HepG2 (cell line): Measurements from ENCODE around the gene MCFD2. TPM values are rescaled to one million over a fixed set of nuclear protein-coding genes. Genes with fewer than 3 reads are reported as not detected.

Experiments
- CHCHD3 ChIP-seq: sonication (generic); formaldehyde crosslinking; IDR thresholded peaks from 2 replicates; pipeline ENCODE4 v1.8.0; 2022; ENCODE audit warnings: mild to moderate bottlenecking, missing genetic modification reagents, moderate library complexity
- DRAP1 ChIP-seq: IDR thresholded peaks from 2 replicates; pipeline ENCODE4 v1.6.1; 2016; ENCODE audit warnings: missing genetic modification reagents, missing compliant biosample characterization
- FOSL2 ChIP-seq: sonication (generic); formaldehyde crosslinking; IDR thresholded peaks from 2 replicates; pipeline ENCODE4 v1.4.0; 2020; ENCODE audit warnings: missing genetic modification reagents
- HOMEZ ChIP-seq: IDR thresholded peaks from 2 replicates; pipeline ENCODE4 v1.6.1; 2016; ENCODE audit warnings: low read depth
- KDM5B ChIP-seq: sonication (generic); formaldehyde crosslinking; IDR thresholded peaks from 2 replicates; pipeline ENCODE4 v1.4.0; 2020; ENCODE audit warnings: missing genetic modification reagents, mild to moderate bottlenecking, borderline replicate concordance
- MEIS1 ChIP-seq: sonication (generic); formaldehyde crosslinking; IDR thresholded peaks from 2 replicates; pipeline ENCODE4 v1.9.0; 2021; ENCODE audit warnings: mild to moderate bottlenecking, missing genetic modification reagents, moderate library complexity, borderline replicate concordance
- PAXIP1 ChIP-seq: sonication (generic); formaldehyde crosslinking; conservative IDR thresholded peaks from 2 replicates; pipeline ENCODE4 v1.4.0; 2020; ENCODE audit warnings: mild to moderate bottlenecking, missing genetic modification reagents, moderate library complexity
- RBM39 ChIP-seq: fragments of 200-400 bp; formaldehyde crosslinking; IDR thresholded peaks from one replicate; pipeline ENCODE4 v1.6.1; 2018; ENCODE audit warnings: antibody characterized with exemption, mild to moderate bottlenecking, low read depth, low read length; ENCODE audit not compliant: poor library complexity, severe bottlenecking
- SETDB1 ChIP-seq: sonication (generic); formaldehyde crosslinking; IDR thresholded peaks from 2 replicates; pipeline ENCODE4 v1.5.1; 2020; ENCODE audit warnings: missing genetic modification reagents, mild to moderate bottlenecking, borderline replicate concordance
- ZFP62 ChIP-seq: sonication (generic); formaldehyde crosslinking; IDR thresholded peaks from 2 replicates; pipeline ENCODE4 v1.4.0; 2020; ENCODE audit warnings: missing genetic modification reagents
- ZFP91 ChIP-seq: sonication (generic); formaldehyde crosslinking; IDR thresholded peaks from 2 replicates; pipeline ENCODE4 v1.9.0; 2022; ENCODE audit warnings: missing genetic modification reagents, mild to moderate bottlenecking, borderline replicate concordance
- ZNF264 ChIP-seq: sonication (generic); formaldehyde crosslinking; IDR thresholded peaks from 2 replicates; pipeline ENCODE4 v1.4.0; 2020; ENCODE audit warnings: missing genetic modification reagents
- ZNF646 ChIP-seq: sonication (generic); formaldehyde crosslinking; IDR thresholded peaks from 2 replicates; pipeline ENCODE4 v1.9.0; 2021; ENCODE audit warnings: mild to moderate bottlenecking, missing genetic modification reagents
- ZNF7 ChIP-seq: IDR thresholded peaks from 2 replicates; pipeline ENCODE4 v1.6.1; 2016; ENCODE audit warnings: missing biosample characterization, missing genetic modification reagents
- polyA plus RNA-seq, 8 experiments: library from polyadenylated mRNA; depleted of rRNA in 3 of 8; stranded (reverse) in 7 of 8; unstranded in 1 of 8; fragments of >200 nt; fragmentation: Illumina TruSeq in 4 of 8; extraction: Trizol in 4 of 8; gene quantifications; 2 replicates each; pipeline versions ENCODE4 v1.2.1 to v1.2.3, GENCODE V29; 2011 to 2016; ENCODE audit warnings: low read depth in 4 of 8, missing spikeins in 1 of 8, mixed read lengths in 1 of 8; ENCODE audit not compliant: insufficient read depth in 1 of 8
- total RNA-seq, 5 experiments: library from RNA; depleted of rRNA; stranded (reverse); fragments of >200 nt; fragmentation: Illumina TruSeq; extraction: Trizol; gene quantifications; 2 replicates each; pipeline ENCODE4 v1.2.3, GENCODE V29; 2016; ENCODE audit warnings: low read depth in 1 of 5

MCFD2 gene
- total and polyA plus RNA-seq, 2 of the 13 experiments (the other 11 are each of a cell fraction or from before 2014, with no cell fraction given) = 183 to 232 TPM

GRCh38 chr2:46915811-46916630 is 415 bp upstream of the MCFD2 start (continued):
- TF ChIP-seq PAXIP1 (CRISPR knock-in tag) (peak; percentile 50), MEIS1 (CRISPR knock-in tag) (peak; percentile 30; the same call in 1 of the 2 replicates), FOSL2 (peak; percentile 56), CHCHD3 (CRISPR knock-in tag) (peak; percentile 58; the same call in 1 of the 2 replicates), ZNF646 (CRISPR knock-in tag) (no peak), ZFP91 (CRISPR knock-in tag) (peak; percentile 80), SETDB1 (CRISPR knock-in tag) (no peak), HOMEZ (peak; percentile 49; the same call in 1 of the 2 replicates), ZFP62 (CRISPR knock-in tag) (no peak), ZNF264 (CRISPR knock-in tag) (no peak), ZNF7 (0 out of 2 replicates have a peak, but pooled peaks have one; percentile 4), DRAP1 (CRISPR knock-in tag) (peak; percentile 73), KDM5B (peak; percentile 95; the same call in 1 of the 2 replicates), RBM39 (no peak)
